Activated CD4-positive, alpha-beta memory T cell treated with anti-CD3 and anti-CD28 coated beads for 36 hours (primary cell): ENCODE data around the gene PACS1. TPM values are rescaled to one million over a fixed set of nuclear protein-coding genes. Genes with fewer than 3 reads are reported as not detected.

ENCODE experiments used
- CTCF ChIA-PET: fragments of 350-600 bp; sonication (Branson Sonifier 250); formaldehyde crosslinking; loops from one replicate; lab custom pipeline; 2021; ENCODE audit warnings: antibody characterized with exemption, inconsistent platforms; lab: Charles Lee
- POLR2A ChIA-PET: fragments of 350-600 bp; sonication (Branson Sonifier 250); formaldehyde crosslinking; loops from one replicate; lab custom pipeline; 2021; ENCODE audit warnings: antibody characterized with exemption; lab: Charles Lee
- DNase-seq: peaks from one replicate; pipeline ENCODE4 v3.0.0-alpha.2; 2020
- H3K27ac Mint-ChIP-seq: one replicate; pipeline ENCODE4 v1.8.0; 2021; ENCODE audit warnings: mixed read lengths
- H3K27me3 Mint-ChIP-seq: one replicate; pipeline ENCODE4 v1.8.0; 2021; ENCODE audit warnings: mixed read lengths
- H3K36me3 Mint-ChIP-seq: one replicate; pipeline ENCODE4 v1.8.0; 2021; ENCODE audit warnings: mixed read lengths
- H3K4me1 Mint-ChIP-seq: one replicate; pipeline ENCODE4 v1.8.0; 2021; ENCODE audit warnings: low read depth, mixed read lengths
- H3K4me3 Mint-ChIP-seq: one replicate; pipeline ENCODE4 v1.8.0; 2021; ENCODE audit warnings: mild to moderate bottlenecking, mixed read lengths
- H3K9me3 Mint-ChIP-seq: one replicate; pipeline ENCODE4 v1.8.0; 2021; ENCODE audit warnings: mixed read lengths
- intact Hi-C: fragments of 100-400 bp; cut with micrococcal nuclease; formaldehyde crosslinking; loops from one replicate; pipeline ENCODE4 v1.15.1; 2023
- total RNA-seq, 2 experiments: library from RNA; stranded (reverse); gene quantifications; one replicate each; pipeline ENCODE4 v1.2.3, GENCODE V29; 2021

Gene PACS1
- total RNA-seq, 2 experiments from 2014 or later, result 82.0 to 84.1 TPM

GRCh38 chr11:66126808-66127555, 56.9 kb downstream of the PACS1 start:
- H3K4me1 Mint-ChIP-seq, result peaks cover 73% of the 10 kb centered on the region
- H3K9me3 Mint-ChIP-seq, result no peaks in the 10 kb centered on the region
- H3K36me3 Mint-ChIP-seq, result no peaks in the 10 kb centered on the region
- peak overlapping the region; percentile 89 for H3K27ac Mint-ChIP-seq
- POLR2A ChIA-PET, result interaction anchor here (0.8 to 2.3 kb wide), 8 partner anchors 10 to 124 kb away, joined by 3 to 7 read pairs (median 4); partner anchors contain the start of genes BANF1 and SF3B2
- peak; percentile 80 for DNase-seq
- no peaks in the 10 kb centered on the region for H3K27me3 Mint-ChIP-seq
- H3K4me3 Mint-ChIP-seq, result peak overlapping the region; percentile 68
- intact Hi-C loops, result loop anchor here (1.0 to 5.0 kb wide), 7 partner anchors 11 to 140 kb away; partner anchors contain the start of gene RAB1B
- CTCF ChIA-PET, result interaction anchor here (0.7 to 2.0 kb wide), 12 partner anchors 9 to 104 kb away, joined by 3 to 11 read pairs (median 3); no protein-coding TSS in a partner anchor

- DNase-seq, result no peak
- H3K4me3 Mint-ChIP-seq, result no peak overlapping the region
- CTCF ChIA-PET, result no interaction called here
- H3K4me1 Mint-ChIP-seq, result peaks cover 67% of the 10 kb centered on the region
- POLR2A ChIA-PET, result no interaction called here
- H3K9me3 Mint-ChIP-seq, result no peaks in the 10 kb centered on the region
- no peaks in the 10 kb centered on the region for H3K27me3 Mint-ChIP-seq
- H3K36me3 Mint-ChIP-seq, result no peaks in the 10 kb centered on the region
- no peak overlapping the region for H3K27ac Mint-ChIP-seq
- intact Hi-C loops, result loop anchor here (5.0 kb wide), 1 partner anchor 129 kb away; the partner anchor contains the start of genes BANF1 and EIF1AD
Observed at GRCh38 chr11:66130978-66131377, 60.9 kb downstream of the PACS1 start.

DNA sequence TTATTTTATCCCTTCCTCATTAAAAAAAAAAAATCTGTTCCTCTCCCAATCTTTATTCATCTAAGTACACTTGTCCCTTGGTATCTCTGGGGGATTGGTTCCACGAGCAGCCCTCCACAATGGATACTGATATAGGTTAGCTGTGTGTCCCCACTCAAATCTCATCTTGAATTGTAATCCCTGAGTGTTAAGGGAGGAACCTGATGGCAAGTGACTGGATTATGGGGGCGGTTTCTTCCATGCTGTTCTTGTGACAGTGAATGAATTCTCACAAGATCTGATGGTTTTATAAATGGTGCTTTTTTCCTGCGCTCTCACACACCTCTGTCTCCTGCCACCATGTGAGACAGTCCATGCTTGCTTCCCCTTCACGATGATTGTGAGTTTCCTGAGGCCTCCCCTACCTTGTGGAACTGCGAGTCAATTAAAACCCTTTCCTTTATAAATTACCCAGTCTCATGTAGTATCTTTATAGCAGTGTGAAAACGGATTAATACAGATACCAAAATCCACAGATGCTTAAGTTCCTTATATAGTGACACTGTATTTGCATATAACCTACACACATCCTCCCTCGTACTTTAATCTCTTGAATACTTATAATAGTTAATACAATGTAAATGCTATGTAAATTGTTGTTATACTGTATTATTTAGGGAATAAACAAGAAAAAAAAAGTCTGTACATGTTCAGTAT, 62.0 kb downstream of the PACS1 start:
- H3K27me3 Mint-ChIP-seq, result no peaks in the 10 kb centered on the region
- H3K4me1 Mint-ChIP-seq, result peaks cover 67% of the 10 kb centered on the region
- H3K36me3 Mint-ChIP-seq, result no peaks in the 10 kb centered on the region
- intact Hi-C loops, result loop anchor here (5.0 kb wide), 1 partner anchor 130 kb away; the partner anchor contains the start of genes BANF1 and EIF1AD
- ChIA-PET CTCF (interaction anchor here (0.6 to 1.0 kb wide), 3 partner anchors 15 to 65 kb away, joined by 3 to 4 read pairs (median 4); no protein-coding TSS in a partner anchor), POLR2A (no interaction called here)
- no peak overlapping the region for H3K4me3 Mint-ChIP-seq
- no peaks in the 10 kb centered on the region for H3K9me3 Mint-ChIP-seq
- no peak for DNase-seq
- H3K27ac Mint-ChIP-seq, result no peak overlapping the region

GRCh38 chr11:66133216-66133775, 63.2 kb downstream of the PACS1 start:
- Mint-ChIP-seq H3K4me1 (peaks cover 68% of the 10 kb centered on the region), H3K9me3 (no peaks in the 10 kb centered on the region), H3K4me3 (no peak overlapping the region), H3K27ac (no peak overlapping the region), H3K27me3 (no peaks in the 10 kb centered on the region), H3K36me3 (no peaks in the 10 kb centered on the region)
- intact Hi-C loops, result loop anchor here (5.0 kb wide), 1 partner anchor 131 kb away; the partner anchor contains the start of genes BANF1 and EIF1AD
- POLR2A ChIA-PET, result interaction anchor here (1.0 to 1.4 kb wide), 2 partner anchors 15 to 65 kb away, joined by 3 to 7 read pairs; no protein-coding TSS in a partner anchor
- CTCF ChIA-PET, result interaction anchor here (0.6 to 4.8 kb wide), 11 partner anchors 8 to 131 kb away, joined by 3 to 101 read pairs (median 4); partner anchors contain the start of genes BANF1, EIF1AD, PACS1 and SF3B2
- DNase-seq, result no peak

DNA sequence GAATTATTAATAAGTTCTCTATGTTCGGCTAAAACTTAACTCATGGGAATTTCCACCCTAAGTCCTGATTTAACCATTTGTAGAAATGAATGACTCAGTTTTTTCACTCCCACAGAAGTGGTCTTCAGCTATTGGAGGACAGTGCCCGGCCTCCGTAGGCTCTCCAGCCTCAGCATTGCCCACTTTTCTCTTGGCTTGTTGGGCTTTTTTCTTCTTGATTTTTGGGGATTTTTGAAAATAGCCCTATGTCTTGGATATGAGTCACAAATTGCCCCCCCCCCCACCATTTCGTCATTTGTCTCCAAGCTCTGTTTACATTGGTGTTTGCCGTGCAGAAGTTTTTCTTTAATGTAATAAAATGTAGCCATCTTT, 66.7 kb downstream of the PACS1 start:
- H3K27ac Mint-ChIP-seq, result peak overlapping the region; percentile 65
- POLR2A ChIA-PET, result interaction anchor here (0.6 to 1.5 kb wide), 4 partner anchors 10 to 522 kb away, joined by 3 to 4 read pairs (median 4); no protein-coding TSS in a partner anchor
- H3K36me3 Mint-ChIP-seq, result no peaks in the 10 kb centered on the region
- H3K9me3 Mint-ChIP-seq, result no peaks in the 10 kb centered on the region
- H3K4me3 Mint-ChIP-seq, result no peak overlapping the region
- peaks cover 65% of the 10 kb centered on the region for H3K4me1 Mint-ChIP-seq
- intact Hi-C loops, result loop anchor here (2.0 kb wide), 1 partner anchor 56 kb away; no protein-coding TSS in a partner anchor
- CTCF ChIA-PET, result interaction anchor here (0.7 to 4.8 kb wide), 8 partner anchors 10 to 273 kb away, joined by 3 to 101 read pairs (median 3); partner anchors contain the start of gene PACS1
- peak; percentile 48 for DNase-seq
- no peaks in the 10 kb centered on the region for H3K27me3 Mint-ChIP-seq

GRCh38 chr11:66139817-66140404, 69.8 kb downstream of the PACS1 start:
- Mint-ChIP-seq H3K4me1 (peaks cover 62% of the 10 kb centered on the region), H3K27ac (no peak overlapping the region), H3K4me3 (no peak overlapping the region), H3K27me3 (no peaks in the 10 kb centered on the region), H3K36me3 (peaks cover 2% of the 10 kb centered on the region), H3K9me3 (no peaks in the 10 kb centered on the region)
- intact Hi-C loops, result no loop called here
- ChIA-PET CTCF (interaction anchor here (0.9 to 1.0 kb wide), 2 partner anchors 10 to 13 kb away, joined by 3 to 4 read pairs; no protein-coding TSS in a partner anchor), POLR2A (no interaction called here)
- no peak for DNase-seq

- H3K27me3 Mint-ChIP-seq, result no peaks in the 10 kb centered on the region
- H3K9me3 Mint-ChIP-seq, result no peaks in the 10 kb centered on the region
- H3K4me3 Mint-ChIP-seq, result no peak overlapping the region
- intact Hi-C loops, result no loop called here
- H3K36me3 Mint-ChIP-seq, result peaks cover 6% of the 10 kb centered on the region
- H3K4me1 Mint-ChIP-seq, result peaks cover 58% of the 10 kb centered on the region
- no peak for DNase-seq
- POLR2A ChIA-PET, result no interaction called here
- H3K27ac Mint-ChIP-seq, result no peak overlapping the region
- CTCF ChIA-PET, result no interaction called here
Observed at GRCh38 chr11:66142370-66143263, 72.5 kb downstream of the PACS1 start.

- Mint-ChIP-seq H3K4me3 (no peak overlapping the region), H3K27me3 (no peaks in the 10 kb centered on the region), H3K36me3 (peaks cover 6% of the 10 kb centered on the region), H3K4me1 (peaks cover 54% of the 10 kb centered on the region), H3K27ac (no peak overlapping the region), H3K9me3 (no peaks in the 10 kb centered on the region)
- POLR2A ChIA-PET, result no interaction called here
- CTCF ChIA-PET, result no interaction called here
- no peak for DNase-seq
- intact Hi-C loops, result no loop called here
Observed at GRCh38 chr11:66143264-66143566, 73.1 kb downstream of the PACS1 start.

DNA sequence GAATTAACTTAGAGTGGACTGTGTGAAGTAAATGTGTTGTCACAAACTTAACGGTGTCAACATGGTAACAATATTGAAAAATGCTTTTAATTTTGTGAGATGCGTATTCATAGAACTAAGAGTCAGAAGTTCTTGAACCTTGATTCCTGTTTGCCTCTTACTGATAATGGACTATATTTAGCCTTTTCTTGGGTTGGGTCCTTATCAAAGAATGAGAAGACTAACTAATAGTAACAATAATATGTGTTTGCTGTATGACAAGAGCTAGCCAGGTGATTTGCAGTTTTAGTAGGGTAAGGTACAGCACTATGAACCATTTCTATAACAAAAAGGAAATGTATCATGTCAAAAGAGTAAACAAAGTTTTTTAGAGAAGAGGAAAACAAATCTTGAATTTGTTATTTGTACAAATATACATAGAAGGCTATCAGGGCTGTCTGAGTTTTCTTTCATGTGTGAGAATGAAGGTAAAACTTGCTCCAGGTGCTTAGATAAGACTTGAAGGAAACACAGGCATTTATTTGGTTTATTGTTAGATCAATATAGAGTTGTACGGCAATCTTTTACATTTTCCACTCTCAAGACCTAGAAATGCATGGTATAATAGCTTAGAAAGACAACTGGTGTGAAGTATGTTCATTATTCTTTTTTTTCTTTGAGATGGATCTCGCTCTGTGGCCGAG, 74.1 kb downstream of the PACS1 start:
- ChIA-PET CTCF (interaction anchor here (1.4 kb wide), 1 partner anchor 9 kb away, joined by 3 read pairs; no protein-coding TSS in a partner anchor), POLR2A (no interaction called here)
- DNase-seq, result no peak
- no peak overlapping the region for H3K4me3 Mint-ChIP-seq
- peaks cover 50% of the 10 kb centered on the region for H3K4me1 Mint-ChIP-seq
- no peaks in the 10 kb centered on the region for H3K9me3 Mint-ChIP-seq
- H3K36me3 Mint-ChIP-seq, result peaks cover 6% of the 10 kb centered on the region
- H3K27ac Mint-ChIP-seq, result no peak overlapping the region
- no peaks in the 10 kb centered on the region for H3K27me3 Mint-ChIP-seq
- intact Hi-C loops, result no loop called here

DNA sequence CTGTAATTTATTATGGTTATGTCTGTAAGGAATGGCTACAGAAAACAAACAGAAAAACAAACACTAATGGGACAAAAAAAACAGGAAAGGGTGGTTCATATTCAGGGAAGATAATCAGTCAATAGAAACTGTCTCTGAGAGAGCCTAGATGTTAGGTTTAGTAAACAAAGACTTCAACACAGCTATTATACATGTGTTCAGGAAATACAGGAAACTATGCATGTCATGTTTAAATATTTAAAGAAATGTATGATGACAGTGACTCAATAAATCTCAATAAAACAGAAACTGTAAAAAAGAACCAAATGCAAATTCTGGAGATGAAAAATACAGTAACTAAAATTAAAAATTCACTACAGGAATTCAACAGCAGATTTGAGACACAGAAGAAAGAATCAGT, 76.0 kb downstream of the PACS1 start:
- H3K4me3 Mint-ChIP-seq, result no peak overlapping the region
- CTCF ChIA-PET, result no interaction called here
- H3K9me3 Mint-ChIP-seq, result no peaks in the 10 kb centered on the region
- POLR2A ChIA-PET, result no interaction called here
- H3K36me3 Mint-ChIP-seq, result peaks cover 6% of the 10 kb centered on the region
- H3K27ac Mint-ChIP-seq, result no peak overlapping the region
- no peak for DNase-seq
- intact Hi-C loops, result no loop called here
- H3K27me3 Mint-ChIP-seq, result no peaks in the 10 kb centered on the region
- peaks cover 53% of the 10 kb centered on the region for H3K4me1 Mint-ChIP-seq
